Measurements from ENCODE around the gene IL34.
"Not testable (repeated sequence)": the region's sequence is repeated elsewhere in the genome, so short reads cannot be mapped to it uniquely, and the experiment has no call there.

The IL34 gene

GRCh38 chr16:70658921-70659320 lies 12.6 kb downstream of the IL34 start:
- no peak for DNase-seq (ENCODE audit: low read depth in 3 of 3)

DNA sequence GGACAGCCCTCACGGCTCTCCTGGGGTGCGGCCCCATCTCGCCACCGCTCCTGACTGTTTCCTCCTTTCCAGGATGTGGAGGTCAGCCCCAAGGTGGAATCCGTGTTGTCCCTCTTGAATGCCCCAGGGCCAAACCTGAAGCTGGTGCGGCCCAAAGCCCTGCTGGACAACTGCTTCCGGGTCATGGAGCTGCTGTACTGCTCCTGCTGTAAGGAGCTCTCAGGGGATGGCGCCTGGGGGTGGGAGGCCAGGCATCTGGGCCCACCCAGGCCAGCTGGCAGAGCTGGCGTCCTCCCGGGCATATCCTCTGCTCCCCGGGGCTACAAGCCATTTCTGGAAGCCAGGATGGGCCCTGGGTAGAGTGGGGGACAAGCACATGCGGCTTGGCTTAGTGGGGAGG lies 13.2 kb downstream of the IL34 start:
- DNase-seq (ENCODE audit: low read depth in 3 of 3), result no peak

DNA sequence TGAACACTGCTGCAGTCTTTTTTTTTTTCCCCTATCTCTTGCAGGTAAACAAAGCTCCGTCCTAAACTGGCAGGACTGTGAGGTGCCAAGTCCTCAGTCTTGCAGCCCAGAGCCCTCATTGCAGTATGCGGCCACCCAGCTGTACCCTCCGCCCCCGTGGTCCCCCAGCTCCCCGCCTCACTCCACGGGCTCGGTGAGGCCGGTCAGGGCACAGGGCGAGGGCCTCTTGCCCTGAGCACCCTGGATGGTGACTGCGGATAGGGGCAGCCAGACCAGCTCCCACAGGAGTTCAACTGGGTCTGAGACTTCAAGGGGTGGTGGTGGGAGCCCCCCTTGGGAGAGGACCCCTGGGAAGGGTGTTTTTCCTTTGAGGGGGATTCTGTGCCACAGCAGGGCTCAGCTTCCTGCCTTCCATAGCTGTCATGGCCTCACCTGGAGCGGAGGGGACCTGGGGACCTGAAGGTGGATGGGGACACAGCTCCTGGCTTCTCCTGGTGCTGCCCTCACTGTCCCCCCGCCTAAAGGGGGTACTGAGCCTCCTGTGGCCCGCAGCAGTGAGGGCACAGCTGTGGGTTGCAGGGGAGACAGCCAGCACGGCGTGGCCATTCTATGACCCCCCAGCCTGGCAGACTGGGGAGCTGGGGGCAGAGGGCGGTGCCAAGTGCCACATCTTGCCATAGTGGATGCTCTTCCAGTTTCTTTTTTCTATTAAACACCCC lies 13.8 kb downstream of the IL34 start:
- no peak for DNase-seq (ENCODE audit: low read depth in 3 of 3)

- no peak for DNase-seq (ENCODE audit: low read depth in 3 of 3)
Measured at GRCh38 chr16:70660672-70661350, 14.5 kb downstream of the IL34 start.

GRCh38 chr16:70661534-70661917 lies 15.2 kb downstream of the IL34 start:
- no peak for DNase-seq (ENCODE audit: low read depth in 3 of 3)

DNA sequence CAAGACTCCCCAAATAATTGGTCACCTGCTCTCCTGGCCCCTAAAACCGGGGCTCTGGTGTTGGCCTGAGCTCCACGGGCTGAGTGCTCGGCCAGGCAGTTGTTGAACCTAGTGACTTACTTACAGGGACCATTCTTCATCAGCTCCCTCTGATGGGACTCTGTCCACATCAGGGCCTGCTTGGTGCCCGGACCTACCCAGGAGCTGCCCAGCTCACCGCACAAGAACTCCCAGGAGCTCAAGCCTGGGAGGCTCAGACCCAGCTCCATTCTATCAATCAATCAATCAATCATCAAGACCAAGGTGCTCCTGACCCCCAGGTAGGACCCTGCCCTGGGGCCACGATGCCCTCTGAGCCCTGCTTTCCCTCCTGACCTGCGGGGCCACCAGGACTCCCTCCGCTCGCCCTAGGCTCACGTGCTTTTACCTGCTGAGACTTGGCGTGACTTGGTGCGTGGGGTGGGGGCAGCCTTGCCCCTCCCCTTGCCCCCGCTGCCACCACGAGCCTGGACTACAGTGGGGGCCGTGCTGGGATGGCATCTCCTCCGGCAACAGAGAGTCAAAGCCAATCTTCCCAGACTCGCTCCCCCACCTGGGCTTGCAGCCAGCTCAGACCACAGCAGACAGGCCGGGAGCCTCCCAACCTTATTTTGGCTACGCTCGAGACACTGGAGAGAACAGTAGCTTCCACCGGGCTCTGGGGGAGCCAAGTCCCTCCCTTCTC lies 15.7 kb downstream of the IL34 start:
- no peak for DNase-seq (ENCODE audit: low read depth in 3 of 3)

DNA sequence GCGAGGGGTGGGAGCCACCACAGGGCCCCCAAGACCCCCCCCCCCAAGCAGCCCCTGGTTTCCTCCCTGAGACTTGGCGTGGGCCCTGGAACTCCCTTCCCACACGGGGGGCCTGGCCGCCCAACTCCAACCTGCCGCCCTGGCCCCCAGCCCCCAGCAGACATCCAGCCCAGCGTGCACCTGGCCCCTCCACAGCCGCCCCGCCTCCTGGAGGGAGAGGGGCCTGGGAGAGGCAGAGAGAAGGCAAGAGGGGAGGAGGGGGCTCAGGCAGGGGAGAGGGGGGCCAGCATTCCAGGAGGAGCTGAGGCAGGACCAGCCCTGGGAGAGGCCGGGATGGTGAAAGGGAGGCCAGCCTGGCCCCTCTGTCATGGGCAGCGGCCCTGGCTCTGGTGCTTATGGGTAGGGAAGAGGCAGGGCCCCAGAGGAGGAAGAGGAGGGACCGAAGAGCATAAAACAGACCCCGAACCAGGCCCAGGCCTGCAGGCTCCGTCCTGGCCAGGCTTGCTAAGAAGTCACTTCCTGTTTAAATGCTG lies 16.7 kb downstream of the IL34 start:
- no peak for DNase-seq (ENCODE audit: low read depth in 3 of 3)

- DNase-seq (ENCODE audit: low read depth in 3 of 3), result no peak
Measured at GRCh38 chr16:70663524-70664324, 17.4 kb downstream of the IL34 start.

GRCh38 chr16:70664325-70665112 lies 18.2 kb downstream of the IL34 start:
- no peak for DNase-seq (ENCODE audit: low read depth in 3 of 3)

- DNase-seq (ENCODE audit: low read depth in 3 of 3), result no peak
Measured at GRCh38 chr16:70665113-70665694, 18.8 kb downstream of the IL34 start.

- DNase-seq (ENCODE audit: low read depth in 3 of 3), result no peak
Measured at GRCh38 chr16:70665806-70666735, 19.7 kb downstream of the IL34 start.

DNA sequence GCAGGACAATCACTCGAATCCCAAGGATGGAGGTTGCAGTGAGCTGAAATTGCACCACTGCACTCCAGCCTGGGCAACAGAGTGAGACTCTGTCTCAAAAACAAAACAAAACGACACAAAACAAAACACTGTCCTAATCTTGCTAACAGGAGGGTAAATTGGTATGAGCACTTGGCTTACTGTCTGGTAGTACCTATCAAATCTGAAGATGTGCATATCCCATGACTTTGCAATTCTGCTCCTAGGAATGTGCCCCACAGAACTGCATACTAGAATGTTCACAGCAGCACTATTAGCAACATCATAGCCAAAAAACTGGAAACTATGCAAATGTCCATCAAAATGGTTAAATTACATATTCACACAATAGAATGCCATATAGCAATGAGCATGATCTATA lies 23.8 kb downstream of the IL34 start:
- no peak for DNase-seq (ENCODE audit: low read depth in 3 of 3)

DNA sequence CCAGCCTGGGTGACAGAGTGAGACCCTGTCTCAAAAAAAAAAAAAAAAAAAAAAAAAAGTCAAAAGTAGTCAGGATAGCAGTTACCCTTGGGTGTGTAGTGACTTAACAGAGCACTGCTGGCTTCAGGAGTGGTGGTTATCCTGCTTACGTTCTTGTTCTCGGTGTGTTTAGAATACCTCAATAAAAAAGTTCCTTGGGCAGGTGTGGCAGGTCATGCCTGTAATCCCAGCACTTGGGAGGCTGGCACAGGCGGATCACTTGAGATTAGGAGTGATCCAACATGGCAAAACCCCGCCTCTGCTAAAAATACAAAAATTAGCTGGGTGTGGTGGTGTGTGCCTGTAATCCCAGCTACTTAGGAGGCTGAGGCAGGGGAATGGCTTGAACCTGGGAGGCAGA lies 24.6 kb downstream of the IL34 start:
- DNase-seq (ENCODE audit: low read depth in 3 of 3), result not testable (repeated sequence)

DNA sequence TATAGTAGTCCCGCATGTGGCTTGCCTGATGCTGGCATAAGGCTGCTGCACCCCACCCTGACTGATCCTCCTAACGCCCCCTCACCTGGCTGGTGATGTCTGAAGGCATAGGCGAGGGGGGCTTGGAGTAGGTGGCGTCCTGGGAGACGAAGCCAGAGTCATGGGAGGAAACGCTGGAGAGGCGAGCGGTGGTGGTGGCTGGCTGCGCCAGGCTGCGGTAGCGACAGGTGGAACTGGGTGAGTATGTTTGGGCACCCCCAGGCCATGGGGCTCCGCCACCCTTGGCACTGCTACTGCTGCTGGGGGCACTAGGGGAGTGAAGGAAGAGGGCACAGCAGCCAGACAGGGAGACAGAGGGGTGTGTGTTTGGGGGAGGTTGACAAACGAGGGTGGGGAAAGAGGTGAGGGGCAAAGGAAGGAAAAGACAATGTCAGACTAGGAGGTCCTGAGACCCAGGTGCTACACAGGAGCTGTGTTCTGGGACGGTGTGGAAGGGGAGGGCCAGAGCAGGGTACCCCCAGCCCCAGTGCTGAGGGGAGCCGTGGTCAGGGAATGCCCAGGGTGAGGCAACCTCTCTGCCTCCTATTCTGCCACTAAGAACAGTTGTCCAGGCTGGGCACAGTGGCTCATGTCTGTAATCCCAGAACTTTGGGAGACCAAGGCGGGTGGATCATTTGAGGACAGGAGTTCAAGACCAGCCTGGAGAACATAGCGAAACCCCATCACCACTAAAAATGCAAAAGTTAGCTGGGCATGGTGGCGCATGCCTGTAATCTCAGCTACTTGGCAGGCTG lies 28.1 kb downstream of the IL34 start:
- no peak for DNase-seq (ENCODE audit: low read depth in 3 of 3)

- DNase-seq (ENCODE audit: low read depth in 3 of 3), result no peak
Measured at GRCh38 chr16:70675851-70676513, 29.6 kb downstream of the IL34 start.

DNA sequence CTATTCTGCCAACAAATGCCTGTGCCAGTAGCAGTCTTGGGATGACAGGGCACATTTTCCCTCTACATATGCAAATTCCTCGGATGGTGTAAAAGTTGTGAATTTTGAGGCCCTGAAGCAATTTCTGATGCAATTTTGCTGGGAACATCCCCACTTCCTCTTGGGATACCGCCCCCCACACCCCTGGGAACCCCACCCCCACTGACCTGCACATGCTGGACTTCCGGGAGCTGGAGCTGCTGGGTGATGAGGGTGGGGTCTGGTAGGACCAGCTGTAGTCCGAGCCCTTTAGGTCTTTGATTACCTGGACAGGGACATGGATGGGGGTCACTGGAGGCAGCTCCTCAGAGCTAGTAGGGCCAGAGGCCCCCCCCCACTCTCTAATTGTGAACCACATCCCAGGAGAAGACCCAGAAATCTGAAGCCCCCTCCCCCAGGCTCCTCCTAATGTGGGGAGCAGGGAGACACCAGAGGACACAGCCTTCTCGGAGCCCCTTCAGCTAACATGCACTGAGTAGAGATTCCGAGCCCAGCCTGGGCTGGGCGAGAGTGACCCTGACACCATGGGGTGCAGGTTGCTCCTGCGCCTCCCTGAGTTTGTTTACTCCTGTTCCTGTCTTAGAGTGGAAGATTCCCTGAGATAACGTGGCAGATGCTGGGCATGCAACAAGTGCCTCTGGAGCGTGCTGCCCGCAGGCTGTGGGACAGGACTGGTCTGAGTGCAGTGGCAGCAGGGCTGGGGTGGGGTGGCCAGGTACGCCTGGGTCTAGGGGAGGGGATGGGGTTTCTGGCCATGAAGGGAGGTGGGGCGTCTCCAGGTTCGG lies 30.5 kb downstream of the IL34 start:
- no peak for DNase-seq (ENCODE audit: low read depth in 3 of 3)

GRCh38 chr16:70677499-70678120 lies 31.3 kb downstream of the IL34 start:
- no peak for DNase-seq (ENCODE audit: low read depth in 3 of 3)

All from stimulated activated CD4-positive, alpha-beta T cell treated with anti-CD3 and anti-CD28 coated beads, TNF-alpha, amount 100 ng/mL, for 24 hours (primary cell).